Transverse colon (tissue), 4 donors: ENCODE measurements around the gene INO80D. TPM values are rescaled to one million over a fixed set of nuclear protein-coding genes. Genes with fewer than 3 reads are reported as not detected.
"Not testable (repeated sequence)": the region's sequence is repeated elsewhere in the genome, so short reads cannot be mapped to it uniquely, and the experiment has no call there.

Source experiments
- DNase-seq: peaks from one replicate; pipeline ENCODE4 v3.0.0-alpha.2; 2019
- H3K27ac ChIP-seq, 4 donors: fragments of 200-600 bp; sonication (generic); 2 replicates each; pipeline ENCODE4 v1.5.1; 2016 to 2018; ENCODE audit warnings: inconsistent platforms in 4 of 4
- H3K27me3 ChIP-seq: fragments of 200-600 bp; sonication (generic); 2 replicates; pipeline ENCODE4 v1.5.1; 2017; ENCODE audit warnings: inconsistent platforms
- H3K36me3 ChIP-seq, 4 donors: fragments of 200-600 bp; sonication (generic); 2 replicates each; pipeline ENCODE4 v1.5.1; 2017 to 2019; ENCODE audit warnings: inconsistent platforms in 4 of 4
- H3K4me1 ChIP-seq, 4 donors: fragments of 200-600 bp; sonication (generic); 2 replicates each; pipeline ENCODE4 v1.5.1; 2017 to 2020; ENCODE audit warnings: inconsistent platforms in 4 of 4
- H3K4me3 ChIP-seq, 4 donors: fragments of 200-600 bp; sonication (generic); 1 replicate in 1 of 4; 2 replicates in 3 of 4; pipeline versions ENCODE4 v1.5.1 to v1.6.1; 2017 to 2019; ENCODE audit warnings: inconsistent platforms in 4 of 4
- H3K9me3 ChIP-seq, 2 donors: fragments of 200-600 bp; sonication (generic); 2 replicates each; pipeline ENCODE4 v1.5.1; 2017 to 2019; ENCODE audit warnings: inconsistent platforms in 2 of 2
- CTCF ChIP-seq, 5 experiments: fragments of 200-600 bp in 3 of 5; fragments of 450-650 bp in 2 of 5; sonication (generic) in 3 of 5; IDR thresholded peaks; 1 replicate in 2 of 5; 2 replicates in 3 of 5; pipeline ENCODE4 v1.5.1; 2016 to 2017; ENCODE audit warnings: antibody characterized with exemption in 5 of 5, inconsistent platforms in 3 of 5, mild to moderate bottlenecking in 2 of 5, moderate library complexity in 1 of 5
- EP300 ChIP-seq: sonication (generic); formaldehyde crosslinking; IDR thresholded peaks from one replicate; pipeline ENCODE4 v1.6.1; 2017; ENCODE audit warnings: antibody characterized with exemption, low read depth
- POLR2A ChIP-seq: fragments of 450-650 bp; IDR thresholded peaks from one replicate; pipeline ENCODE4 v1.6.1; 2016; ENCODE audit warnings: antibody characterized with exemption, mild to moderate bottlenecking, moderate library complexity
- POLR2AphosphoS5 ChIP-seq, 3 donors: sonication (generic); formaldehyde crosslinking; IDR thresholded peaks; one replicate each; pipeline ENCODE4 v1.6.1; 2016; ENCODE audit warnings: antibody characterized with exemption in 3 of 3
- WGBS, 2 donors: methylation state at CpG; one replicate each; pipeline ENCODE4 v1.1.5; 2018; ENCODE audit warnings: low coverage in 1 of 2; 5-methylcytosine and 5-hydroxymethylcytosine counted together
- in situ Hi-C, 4 donors: fragments of 200-750 bp; cut with MboI; loops; one replicate each; pipeline versions ENCODE4 v1.15.0 to v1.15.1; 2017; ENCODE audit warnings: low sequenced_read_pairs in 3 of 4, low pct_ligation_motif_present in 1 of 4, low pct_unique_long_range_greater_than_20kb in 1 of 4
- intact Hi-C: fragments of 100-400 bp; cut with DNase I; formaldehyde crosslinking; loops from one replicate; pipeline ENCODE4 v1.15.1; 2023; ENCODE audit warnings: low total_unique reads
- total RNA-seq, 4 donors: library from RNA; depleted of rRNA; stranded (reverse); fragments of >200 nt; gene quantifications; one replicate each; pipeline ENCODE4 v1.1.0, GENCODE V29; 2016

Gene INO80D
- total RNA-seq, 4 donors from 2014 or later = 22.9 to 46.8 (median 31.2) TPM

DNA sequence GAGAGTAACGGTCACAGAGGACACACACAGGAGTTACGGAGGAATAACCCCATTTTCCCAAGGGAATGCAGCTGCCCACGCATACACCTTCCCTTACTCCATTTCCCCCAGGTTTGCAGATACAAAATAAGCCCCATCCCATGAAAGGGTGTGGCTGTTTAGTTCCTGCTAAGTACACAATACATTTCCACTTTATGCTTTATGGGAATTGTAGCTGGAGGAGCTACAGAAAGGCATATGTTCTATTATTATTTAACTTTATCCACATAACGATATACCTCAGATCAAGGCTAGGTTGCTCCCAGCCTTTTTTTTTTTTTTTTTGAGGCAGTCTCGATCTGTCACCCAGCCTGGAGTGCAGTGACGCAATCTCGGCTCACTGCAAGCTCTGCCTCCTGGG is 22.7 kb upstream of the INO80D start:
- no peaks in the 10 kb centered on the region for H3K36me3 ChIP-seq
- in situ Hi-C loops = no loop called here
- no peaks in the 10 kb centered on the region for H3K9me3 ChIP-seq
- no peak overlapping the region for H3K27ac ChIP-seq
- no peak for DNase-seq
- WGBS, 2 donors = 56 to 57% methylated on average over 6 to 7 of the region's 7 CpGs
- no peak overlapping the region for H3K4me3 ChIP-seq
- H3K27me3 ChIP-seq = no peaks in the 10 kb centered on the region
- intact Hi-C loops = no loop called here
- TF ChIP-seq POLR2AphosphoS5 (IDR thresholded peaks at IDR 0.05) = no peak
- no peak for TF ChIP-seq POLR2A
- TF ChIP-seq CTCF (IDR thresholded peaks at IDR 0.05) = no peak
- no peak for TF ChIP-seq EP300
- H3K4me1 ChIP-seq = no peaks in the 10 kb centered on the region

DNA sequence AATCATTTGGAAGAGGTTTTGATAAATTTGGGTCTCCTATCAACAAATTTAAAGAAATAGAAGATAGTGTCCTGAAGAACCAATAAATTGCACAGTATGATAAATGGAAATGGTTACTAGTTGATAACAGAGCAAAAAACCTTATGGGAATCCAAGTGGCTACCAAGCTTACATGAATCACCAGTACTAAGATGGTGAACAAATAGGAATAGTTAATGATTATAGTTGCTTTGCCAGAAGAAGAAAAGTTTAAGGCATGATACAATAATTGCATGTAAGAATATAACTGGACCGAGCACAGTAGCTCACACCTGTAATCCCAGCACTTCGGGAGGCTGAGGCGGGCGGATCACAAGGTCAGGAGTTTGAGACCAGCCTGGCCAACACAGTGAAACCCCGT is 19.6 kb upstream of the INO80D start:
- in situ Hi-C loops (no loop called here), intact Hi-C loops (no loop called here)
- TF ChIP-seq EP300 (no peak), POLR2AphosphoS5 (IDR thresholded peaks at IDR 0.05) (no peak), POLR2A (no peak), CTCF (IDR thresholded peaks at IDR 0.05) (no peak)
- Histone ChIP-seq H3K27me3 (no peaks in the 10 kb centered on the region), H3K9me3 (no peaks in the 10 kb centered on the region), H3K27ac (no peak overlapping the region), H3K4me3 (no peak overlapping the region), H3K4me1 (no peaks in the 10 kb centered on the region), H3K36me3 (no peaks in the 10 kb centered on the region)
- no peak for DNase-seq
- WGBS, 2 donors = 89 to 94% methylated on average over 5 of the region's 5 CpGs

GRCh38 chr2:206105038-206105437 is 19.1 kb upstream of the INO80D start:
- H3K4me3 ChIP-seq = no peak overlapping the region
- H3K36me3 ChIP-seq = no peaks in the 10 kb centered on the region
- no peaks in the 10 kb centered on the region for H3K9me3 ChIP-seq
- intact Hi-C loops (no loop called here), in situ Hi-C loops (no loop called here)
- no peaks in the 10 kb centered on the region for H3K27me3 ChIP-seq
- no peak overlapping the region for H3K27ac ChIP-seq
- no peak for TF ChIP-seq CTCF (IDR thresholded peaks at IDR 0.05)
- TF ChIP-seq POLR2A = no peak
- no peak for TF ChIP-seq EP300
- TF ChIP-seq POLR2AphosphoS5 (IDR thresholded peaks at IDR 0.05) = no peak
- no peaks in the 10 kb centered on the region for H3K4me1 ChIP-seq
- no peak for DNase-seq
- WGBS, 2 donors = 82 to 92% methylated on average over 3 to 4 of the region's 4 CpGs

- H3K27ac ChIP-seq, DNase-seq, H3K27me3 ChIP-seq, H3K9me3 ChIP-seq, H3K4me1 ChIP-seq, H3K4me3 ChIP-seq, in situ Hi-C loops, intact Hi-C loops, H3K36me3 ChIP-seq: not testable (repeated sequence)
- 86 to 95% methylated on average over 10 to 19 of the region's 19 CpGs for WGBS, 2 donors
Measured at GRCh38 chr2:206098872-206099271, 12.9 kb upstream of the INO80D start.

DNA sequence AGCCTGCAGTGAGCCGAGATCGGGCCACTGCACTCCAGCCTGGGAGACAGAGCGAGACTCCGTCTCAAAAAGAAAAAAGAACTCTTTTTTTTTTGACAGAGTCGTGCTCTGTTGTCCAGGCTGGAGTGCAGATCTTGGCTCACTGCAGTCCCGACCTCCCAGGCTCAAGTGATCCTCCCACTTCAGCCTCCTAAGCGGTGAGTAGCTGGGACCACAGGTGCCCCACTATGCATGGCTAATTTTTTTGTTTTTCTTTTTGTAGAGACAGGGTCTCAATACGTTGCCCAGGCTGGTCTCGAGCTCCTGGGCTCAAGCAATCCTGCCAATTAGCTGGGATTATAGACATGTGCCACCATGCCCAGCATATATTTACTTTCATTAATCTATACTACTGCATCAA is 12.5 kb upstream of the INO80D start:
- Histone ChIP-seq H3K36me3 (no peaks in the 10 kb centered on the region), H3K9me3 (no peaks in the 10 kb centered on the region), H3K27me3 (no peaks in the 10 kb centered on the region), H3K27ac (no peak overlapping the region), H3K4me1 (no peaks in the 10 kb centered on the region), H3K4me3 (no peak overlapping the region)
- 90 to 94% methylated on average over 5 to 9 of the region's 9 CpGs for WGBS, 2 donors
- in situ Hi-C loops = no loop called here
- intact Hi-C loops = no loop called here
- no peak for DNase-seq
- TF ChIP-seq EP300 = no peak
- TF ChIP-seq POLR2AphosphoS5 (IDR thresholded peaks at IDR 0.05) = no peak
